IPS DF 6.9 (cell line): ENCODE data around the gene CD70.
"Not testable (repeated sequence)": the region's sequence is repeated elsewhere in the genome, so short reads cannot be mapped to it uniquely, and the experiment has no call there.

ENCODE experiments used
- DNase-seq: peaks from one replicate; pipeline ENCODE4 v3.0.0-alpha.2; 2013; ENCODE audit warnings: low read depth, low spot score
- H3K27ac ChIP-seq: one replicate; pipeline ENCODE4 v1.5.1; 2013; ENCODE audit warnings: low read length, control low read depth
- H3K27me3 ChIP-seq: 2 replicates; pipeline ENCODE4 v1.6.1; 2013; ENCODE audit warnings: mild to moderate bottlenecking, low read length; ENCODE audit not compliant: control insufficient read depth, insufficient read depth
- H3K36me3 ChIP-seq: 2 replicates; pipeline ENCODE4 v1.6.1; 2013; ENCODE audit warnings: low read length; ENCODE audit not compliant: control insufficient read depth, insufficient read depth
- H3K4me1 ChIP-seq: 2 replicates; pipeline ENCODE4 v1.6.1; 2013; ENCODE audit warnings: low read length; ENCODE audit not compliant: control insufficient read depth, insufficient read depth
- H3K4me3 ChIP-seq: 2 replicates; pipeline ENCODE4 v1.5.1; 2013; ENCODE audit warnings: mild to moderate bottlenecking, low read length
- H3K9me3 ChIP-seq: 2 replicates; pipeline ENCODE4 v1.6.1; 2013; ENCODE audit warnings: low read length, inconsistent platforms; ENCODE audit not compliant: control insufficient read depth, insufficient read depth
- WGBS: extraction: QIAGEN DNeasy Blood & Tissue Kit; methylation state at CpG from one replicate; pipeline ENCODE4 v1.1.7; 2013; ENCODE audit warnings: mixed read lengths, missing lambda C conversion rate; ENCODE audit not compliant: insufficient read length, insufficient coverage; 5-methylcytosine and 5-hydroxymethylcytosine counted together

The CD70 gene

GRCh38 chr19:6568816-6569215, 22.1 kb downstream of the CD70 start:
- Histone ChIP-seq H3K9me3 (no peaks in the 10 kb centered on the region), H3K4me3 (no peak overlapping the region), H3K27ac (no peak overlapping the region), H3K27me3 (no peaks in the 10 kb centered on the region), H3K36me3 (no peaks in the 10 kb centered on the region), H3K4me1 (no peaks in the 10 kb centered on the region)
- no CpG with 5 or more reads among the region's 3 CpGs for whole genome bisulfite sequencing
- no peak for DNase-seq

GRCh38 chr19:6568010-6568526, 22.9 kb downstream of the CD70 start:
- no peaks in the 10 kb centered on the region for H3K9me3 ChIP-seq
- H3K27me3 ChIP-seq = no peaks in the 10 kb centered on the region
- H3K36me3 ChIP-seq = no peaks in the 10 kb centered on the region
- H3K4me1 ChIP-seq = no peaks in the 10 kb centered on the region
- no CpG with 5 or more reads among the region's 8 CpGs for WGBS
- H3K27ac ChIP-seq = no peak overlapping the region
- no peak for DNase-seq
- no peak overlapping the region for H3K4me3 ChIP-seq

- not testable (repeated sequence) for H3K4me3 ChIP-seq, H3K36me3 ChIP-seq, H3K27me3 ChIP-seq, DNase-seq, H3K4me1 ChIP-seq, H3K27ac ChIP-seq, H3K9me3 ChIP-seq
- no CpG with 5 or more reads among the region's 3 CpGs for WGBS
Measured at GRCh38 chr19:6566727-6567126, 24.2 kb downstream of the CD70 start.

- no peaks in the 10 kb centered on the region for H3K36me3 ChIP-seq
- H3K9me3 ChIP-seq = no peaks in the 10 kb centered on the region
- H3K4me3 ChIP-seq = no peak overlapping the region
- no peaks in the 10 kb centered on the region for H3K27me3 ChIP-seq
- DNase-seq = no peak
- no CpG with 5 or more reads among the region's 2 CpGs for WGBS
- no peak overlapping the region for H3K27ac ChIP-seq
- H3K4me1 ChIP-seq = no peaks in the 10 kb centered on the region
Measured at GRCh38 chr19:6564393-6564792, 26.6 kb downstream of the CD70 start.

GRCh38 chr19:6562437-6562836, 28.5 kb downstream of the CD70 start:
- H3K4me1 ChIP-seq, H3K27ac ChIP-seq, H3K36me3 ChIP-seq, H3K4me3 ChIP-seq, DNase-seq, H3K9me3 ChIP-seq, H3K27me3 ChIP-seq: not testable (repeated sequence)
- no CpG with 5 or more reads among the region's 1 CpG for WGBS

GRCh38 chr19:6556480-6557195, 34.3 kb downstream of the CD70 start:
- WGBS = 100% methylated on average over 1 of the region's 11 CpGs
- Histone ChIP-seq H3K4me3 (no peak overlapping the region), H3K27me3 (no peaks in the 10 kb centered on the region), H3K27ac (no peak overlapping the region), H3K9me3 (no peaks in the 10 kb centered on the region), H3K4me1 (peaks cover 3% of the 10 kb centered on the region), H3K36me3 (no peaks in the 10 kb centered on the region)
- no peak for DNase-seq

GRCh38 chr19:6556043-6556449, 34.9 kb downstream of the CD70 start:
- DNase-seq = no peak
- Histone ChIP-seq H3K9me3 (no peaks in the 10 kb centered on the region), H3K4me1 (peaks cover 4% of the 10 kb centered on the region), H3K36me3 (no peaks in the 10 kb centered on the region), H3K4me3 (no peak overlapping the region), H3K27me3 (no peaks in the 10 kb centered on the region), H3K27ac (no peak overlapping the region)
- 100% methylated on average over 2 of the region's 2 CpGs for WGBS

- no peak overlapping the region for H3K27ac ChIP-seq
- H3K4me3 ChIP-seq = no peak overlapping the region
- no peaks in the 10 kb centered on the region for H3K9me3 ChIP-seq
- no CpG with 5 or more reads among the region's 28 CpGs for WGBS
- no peak for DNase-seq
- H3K27me3 ChIP-seq = no peaks in the 10 kb centered on the region
- H3K36me3 ChIP-seq = no peaks in the 10 kb centered on the region
- H3K4me1 ChIP-seq = peaks cover 5% of the 10 kb centered on the region
Measured at GRCh38 chr19:6551607-6552450, 39.1 kb downstream of the CD70 start.

- H3K4me1 ChIP-seq = peaks cover 5% of the 10 kb centered on the region
- no peaks in the 10 kb centered on the region for H3K9me3 ChIP-seq
- H3K27ac ChIP-seq = no peak overlapping the region
- no peaks in the 10 kb centered on the region for H3K36me3 ChIP-seq
- no peak for DNase-seq
- WGBS = no CpG with 5 or more reads among the region's 3 CpGs
- no peaks in the 10 kb centered on the region for H3K27me3 ChIP-seq
- H3K4me3 ChIP-seq = no peak overlapping the region
Measured at GRCh38 chr19:6551091-6551490, 39.9 kb downstream of the CD70 start.

- H3K4me3 ChIP-seq, H3K4me1 ChIP-seq, DNase-seq, H3K36me3 ChIP-seq, H3K27me3 ChIP-seq, H3K27ac ChIP-seq, H3K9me3 ChIP-seq: not testable (repeated sequence)
- no CpG with 5 or more reads among the region's 6 CpGs for WGBS
Measured at GRCh38 chr19:6550679-6551078, 40.3 kb downstream of the CD70 start.
